GM12891 (cell line): Measurements from ENCODE around the gene TBX3.

Experiments
- POLR2AphosphoS5 ChIP-seq: IDR thresholded peaks from 2 replicates; pipeline ENCODE4 v1.6.1; 2011; ENCODE audit warnings: low read depth, low read length, control low read depth
- SPI1 ChIP-seq: IDR thresholded peaks from 2 replicates; pipeline ENCODE4 v1.6.1; 2011; ENCODE audit warnings: low read depth, low read length, control low read depth

DNA sequence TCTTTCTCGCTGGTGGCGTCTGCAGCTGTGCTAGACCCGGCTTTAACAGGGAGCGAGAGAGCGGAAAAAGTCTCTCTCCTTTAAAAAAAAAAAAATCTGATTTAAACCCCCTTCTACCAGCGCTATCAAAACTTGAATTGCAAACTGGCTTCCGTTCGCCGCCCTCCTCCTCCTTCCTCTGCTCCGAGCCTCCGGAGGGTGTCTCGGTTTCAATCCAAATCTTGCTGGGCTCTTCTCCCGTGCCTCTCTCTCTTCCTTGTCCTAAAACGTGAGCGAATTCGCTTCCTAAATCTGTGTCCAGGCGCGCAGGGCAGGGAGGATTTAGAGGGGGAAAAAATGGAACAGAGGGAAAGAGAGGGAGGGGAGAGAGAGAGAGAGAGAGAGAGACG, 272 bp downstream of the TBX3 start:
- TF ChIP-seq POLR2AphosphoS5 (no peak), SPI1 (no peak)
